ENCODE data around the gene KLHL35.
"Not testable (repeated sequence)": the region's sequence is repeated elsewhere in the genome, so short reads cannot be mapped to it uniquely, and the experiment has no call there.

The KLHL35 gene

DNA sequence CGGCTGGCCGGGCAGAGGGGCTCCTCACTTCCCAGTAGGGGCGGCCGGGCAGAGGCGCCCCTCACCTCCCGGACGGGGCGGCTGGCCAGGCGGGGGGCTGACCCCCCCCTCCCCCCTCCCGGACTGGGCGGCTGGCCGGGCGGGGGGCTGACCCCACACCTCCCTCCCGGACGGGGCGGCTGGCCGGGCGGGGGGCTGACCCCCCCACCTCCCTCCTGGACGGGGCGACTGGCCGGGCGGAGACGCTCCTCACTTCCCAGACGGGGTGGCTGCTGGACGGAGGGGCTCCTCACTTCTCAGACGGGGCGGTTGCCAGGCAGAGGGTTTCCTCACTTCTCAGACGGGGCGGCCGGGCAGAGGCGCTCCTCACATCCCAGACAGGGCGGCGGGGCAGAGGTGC lies 23.0 kb downstream of the KLHL35 start:
- ATAC-seq (replicated peaks); H3K9me3 Mint-ChIP-seq; H3K27me3 Mint-ChIP-seq; H3K27ac Mint-ChIP-seq; H3K4me3 Mint-ChIP-seq; DNase-seq: not testable (repeated sequence)
- H3K4me1 Mint-ChIP-seq = peaks cover 7 to 22% of the 10 kb centered on the region in 2 donors
- H3K36me3 Mint-ChIP-seq = peaks cover 27 to 43% of the 10 kb centered on the region in 2 donors

DNA sequence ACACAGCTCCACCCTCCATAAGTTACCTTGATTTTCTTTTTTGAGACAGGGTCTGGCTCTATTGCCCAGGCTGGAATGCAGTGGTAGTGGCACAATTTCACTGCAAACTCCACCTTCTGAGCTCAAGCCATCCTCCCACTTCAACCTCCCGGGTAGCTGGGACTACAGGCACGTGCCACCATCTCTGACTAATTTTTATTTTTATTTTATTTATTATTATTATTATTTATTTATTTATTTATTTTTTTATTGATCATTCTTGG lies 24.1 kb downstream of the KLHL35 start:
- H3K4me1 Mint-ChIP-seq = peaks cover 12 to 32% of the 10 kb centered on the region in 2 donors
- H3K9me3 Mint-ChIP-seq = no peaks in the 10 kb centered on the region
- DNase-seq = no peak
- H3K4me3 Mint-ChIP-seq = no peak overlapping the region
- no peak for ATAC-seq (replicated peaks)
- H3K36me3 Mint-ChIP-seq = peaks cover 31 to 43% of the 10 kb centered on the region in 2 donors
- no peak overlapping the region for H3K27ac Mint-ChIP-seq
- H3K27me3 Mint-ChIP-seq = no peaks in the 10 kb centered on the region

DNA sequence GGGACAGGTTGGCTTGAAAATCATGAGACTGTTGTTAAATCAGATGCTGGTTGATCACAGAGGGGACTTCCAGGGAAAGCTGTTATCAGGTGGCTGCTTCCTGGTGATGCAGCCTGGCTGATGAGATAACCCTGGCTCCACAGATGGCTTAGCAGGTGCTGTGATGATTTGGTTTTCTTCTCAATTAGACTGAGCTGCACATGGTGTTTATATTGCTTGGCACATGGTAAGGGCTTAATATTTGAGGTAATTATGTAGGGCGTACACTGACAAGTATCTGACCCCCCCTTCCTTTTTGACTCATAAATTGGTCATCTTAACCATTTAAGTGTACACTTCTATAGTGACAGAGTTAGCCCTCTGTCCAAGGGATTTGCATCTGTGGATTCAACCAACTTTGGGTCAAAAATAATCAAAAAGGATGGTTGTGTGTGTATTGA lies 26.6 kb downstream of the KLHL35 start:
- DNase-seq (no peak), ATAC-seq (replicated peaks) (peak in 1 of 2 donors; percentile 28)
- Mint-ChIP-seq H3K9me3 (no peaks in the 10 kb centered on the region), H3K4me1 (peaks cover 34 to 58% of the 10 kb centered on the region in 2 donors), H3K4me3 (no peak overlapping the region), H3K27ac (no peak overlapping the region), H3K36me3 (peaks cover 48 to 58% of the 10 kb centered on the region in 2 donors), H3K27me3 (no peaks in the 10 kb centered on the region)

DNA sequence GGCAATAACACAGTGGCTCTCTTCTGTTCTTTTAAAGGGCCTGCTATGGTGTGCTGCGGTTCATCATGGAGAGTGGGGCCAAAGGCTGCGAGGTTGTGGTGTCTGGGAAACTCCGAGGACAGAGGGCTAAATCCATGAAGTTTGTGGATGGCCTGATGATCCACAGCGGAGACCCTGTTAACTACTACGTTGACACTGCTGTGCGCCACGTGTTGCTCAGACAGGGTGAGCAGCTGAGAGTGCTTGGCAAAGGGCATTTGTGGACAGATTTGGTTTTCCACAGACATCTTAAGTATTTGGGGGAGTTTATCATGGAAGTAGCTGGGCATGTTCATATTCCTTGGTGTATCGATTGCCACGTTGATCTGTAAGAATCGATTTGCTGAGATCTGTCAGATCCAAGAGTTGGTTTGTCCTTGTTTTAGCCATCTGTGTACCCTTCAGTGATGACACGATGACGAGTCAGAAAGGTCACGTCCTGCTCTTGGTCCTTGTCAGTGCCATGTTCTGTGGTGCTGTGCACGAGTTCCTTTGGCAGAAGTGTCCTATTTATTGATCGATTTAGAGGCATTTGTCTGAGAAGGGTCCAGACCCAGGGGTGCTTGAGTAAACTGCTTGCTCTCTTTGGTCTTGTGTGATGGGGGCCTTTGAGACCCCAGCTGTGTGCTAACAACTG lies 28.9 kb downstream of the KLHL35 start:
- no peaks in the 10 kb centered on the region for H3K9me3 Mint-ChIP-seq
- DNase-seq (no peak), ATAC-seq (replicated peaks) (no peak)
- H3K4me3 Mint-ChIP-seq = peak overlapping the region in 1 of 2 donors; percentile 41
- H3K27me3 Mint-ChIP-seq = no peaks in the 10 kb centered on the region
- H3K36me3 Mint-ChIP-seq = peaks cover 63 to 80% of the 10 kb centered on the region in 2 donors
- peaks cover 39 to 75% of the 10 kb centered on the region in 2 donors for H3K4me1 Mint-ChIP-seq
- H3K27ac Mint-ChIP-seq = peak overlapping the region; percentile 49

DNA sequence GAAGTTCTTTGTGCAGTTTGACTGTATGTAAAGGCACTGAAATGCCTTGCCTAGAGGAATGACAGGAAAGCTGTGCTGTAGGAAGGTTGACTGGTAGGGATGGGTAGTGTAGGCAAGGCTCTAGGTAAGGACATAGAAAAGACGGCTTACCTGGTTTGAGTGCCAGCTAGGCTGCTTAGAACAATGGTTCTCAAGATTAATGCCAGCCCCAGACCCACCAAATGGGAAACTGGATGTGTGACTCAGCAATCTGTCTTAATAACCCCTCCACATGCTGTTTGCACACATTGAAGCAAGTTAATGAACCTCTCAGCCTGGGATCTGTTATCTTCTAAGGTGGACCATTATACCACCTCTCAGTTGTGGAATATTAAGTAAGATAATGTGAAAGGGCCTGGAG lies 30.0 kb downstream of the KLHL35 start:
- ATAC-seq (replicated peaks) (no peak), DNase-seq (no peak)
- Mint-ChIP-seq H3K27me3 (no peaks in the 10 kb centered on the region), H3K4me1 (peaks cover 39 to 75% of the 10 kb centered on the region in 2 donors), H3K36me3 (peaks cover 56 to 78% of the 10 kb centered on the region in 2 donors), H3K9me3 (no peaks in the 10 kb centered on the region), H3K27ac (peak overlapping the region; percentile 87), H3K4me3 (peak overlapping the region; percentile 69 to 99)

DNA sequence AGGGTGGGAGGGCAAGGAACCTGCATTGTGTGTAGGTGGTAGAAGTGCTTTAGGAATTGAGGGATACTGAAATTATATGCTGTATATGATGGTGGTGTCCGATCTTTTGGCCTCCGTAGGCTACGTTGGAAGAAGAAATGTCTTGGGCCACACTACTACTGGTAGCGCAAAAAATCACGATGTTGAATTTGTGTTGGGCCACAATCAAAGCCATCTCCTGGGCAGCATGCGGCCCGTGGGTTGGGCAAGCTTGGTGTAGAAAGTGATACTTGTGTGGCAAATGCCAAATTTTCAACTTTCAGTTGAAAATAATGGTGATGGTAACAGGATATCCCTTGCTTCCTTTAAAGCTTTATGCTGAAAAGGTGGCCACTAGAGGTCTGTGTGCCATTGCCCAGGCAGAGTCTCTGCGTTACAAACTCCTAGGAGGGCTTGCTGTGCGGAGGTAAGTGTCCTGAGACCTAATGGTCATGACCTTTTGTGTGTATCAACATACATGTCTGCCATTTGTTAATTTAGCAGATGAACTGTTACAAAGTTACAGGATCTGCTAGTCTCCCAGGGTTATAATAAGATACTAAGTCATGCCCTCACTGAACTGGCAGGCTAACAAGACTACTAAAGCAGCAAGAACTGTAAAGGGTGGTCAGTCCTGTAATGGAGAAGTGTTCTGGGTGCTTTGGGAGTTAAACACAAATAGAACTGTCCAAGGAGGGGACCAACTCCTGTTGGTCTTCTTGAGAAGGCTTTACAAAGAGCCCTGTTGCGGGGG lies 30.8 kb downstream of the KLHL35 start:
- Mint-ChIP-seq H3K4me1 (peaks cover 35 to 70% of the 10 kb centered on the region in 2 donors), H3K4me3 (peak overlapping the region; percentile 69 to 99), H3K27ac (peak overlapping the region; percentile 87), H3K27me3 (no peaks in the 10 kb centered on the region), H3K36me3 (peaks cover 51 to 72% of the 10 kb centered on the region in 2 donors), H3K9me3 (no peaks in the 10 kb centered on the region)
- ATAC-seq (replicated peaks) (no peak), DNase-seq (no peak)

DNA sequence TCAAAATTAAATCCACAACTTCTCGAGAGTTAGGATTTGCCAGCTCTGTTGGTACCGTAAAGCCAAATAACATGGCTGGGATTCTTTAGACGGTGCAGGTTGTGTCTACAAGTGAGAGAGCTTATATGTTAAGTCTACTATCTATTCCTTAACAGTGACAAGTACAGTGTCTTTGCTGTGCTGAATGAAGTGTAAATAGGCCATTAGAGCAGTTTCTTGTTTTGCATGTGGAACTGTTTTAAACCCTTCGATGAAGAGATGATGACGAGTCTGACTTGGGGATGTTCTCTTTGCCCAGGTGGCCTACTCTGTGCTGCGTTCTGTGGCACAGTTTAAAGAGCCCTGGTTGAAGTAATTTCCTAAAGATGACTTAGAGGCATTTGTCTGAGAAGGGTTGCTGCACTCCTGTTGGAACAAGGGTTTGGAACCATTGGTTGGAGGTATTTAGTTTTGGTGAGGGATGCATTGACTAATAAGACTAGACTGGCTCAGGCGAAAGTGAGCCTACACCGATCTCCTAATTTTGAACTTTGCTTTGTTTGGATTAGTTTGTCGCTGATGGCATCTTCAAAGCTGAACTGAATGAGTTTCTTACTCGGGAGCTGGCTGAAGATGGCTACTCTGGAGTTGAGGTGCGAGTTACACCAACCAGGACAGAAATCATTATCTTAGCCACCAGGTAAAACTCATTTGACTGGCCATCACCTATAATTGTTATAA lies 32.7 kb downstream of the KLHL35 start:
- H3K4me1 Mint-ChIP-seq = peaks cover 32 to 57% of the 10 kb centered on the region in 2 donors
- peak overlapping the region; percentile 98 for H3K27ac Mint-ChIP-seq
- ATAC-seq (replicated peaks) (peak; percentile 19 to 29), DNase-seq (no peak)
- H3K36me3 Mint-ChIP-seq = peaks cover 45 to 59% of the 10 kb centered on the region in 2 donors
- H3K27me3 Mint-ChIP-seq = peaks cover 0 to 5% of the 10 kb centered on the region in 2 donors
- H3K4me3 Mint-ChIP-seq = peak overlapping the region; percentile 97 to 99
- no peaks in the 10 kb centered on the region for H3K9me3 Mint-ChIP-seq

DNA sequence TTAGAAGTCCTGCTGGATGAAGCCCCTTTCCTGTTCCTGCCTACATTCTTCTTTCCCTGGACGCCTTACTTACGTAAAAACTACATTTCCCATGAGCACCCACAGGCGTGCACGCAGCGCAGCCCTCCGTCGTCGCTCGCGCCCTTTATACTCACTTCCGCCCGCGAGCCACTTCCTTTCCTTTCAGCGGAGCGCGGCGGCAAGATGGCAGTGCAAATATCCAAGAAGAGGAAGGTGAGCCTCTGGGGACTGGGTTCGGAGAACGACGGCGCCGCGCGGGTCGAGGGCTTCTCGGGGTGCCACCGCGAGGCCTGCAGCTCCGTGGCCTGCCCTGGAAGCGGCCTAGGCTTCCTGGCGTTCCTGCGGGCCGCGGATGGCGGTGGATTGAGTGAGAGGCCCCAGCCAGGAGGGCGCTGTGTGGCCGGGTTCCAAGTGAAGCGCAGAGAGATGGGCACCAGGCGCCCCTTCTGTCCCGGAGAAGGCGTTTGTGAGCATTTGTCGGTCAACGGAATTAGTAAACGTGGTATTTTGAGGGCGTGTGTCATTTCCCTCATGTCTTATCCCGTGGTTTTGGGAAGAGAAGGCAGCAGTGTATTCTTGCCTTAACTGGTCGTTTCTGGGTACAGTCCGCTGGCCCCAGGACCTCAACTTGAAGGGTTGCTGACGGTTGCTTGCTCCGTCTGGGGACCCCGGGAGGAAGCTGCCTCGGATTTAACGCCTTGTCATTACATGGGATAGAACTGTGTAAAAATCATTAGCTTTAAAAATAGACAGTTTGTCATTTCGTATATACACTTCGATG lies 33.5 kb downstream of the KLHL35 start, which contains the start of gene RPS3:
TSS of gene RPS3 (plus strand) at position 175 of the 802 bp plus-strand sequence. CDS start at position 205, 30 bp downstream.
- ATAC-seq (replicated peaks) (peak; percentile 96 to 97), DNase-seq (peak; percentile 85)
- Mint-ChIP-seq H3K9me3 (no peaks in the 10 kb centered on the region), H3K36me3 (peaks cover 45 to 54% of the 10 kb centered on the region in 2 donors), H3K4me3 (peak within 1 kb of the TSS; percentile 97 to 99), H3K27ac (peak within 1 kb of the TSS; percentile 98), H3K4me1 (peaks cover 32 to 50% of the 10 kb centered on the region in 2 donors), H3K27me3 (peaks cover 0 to 5% of the 10 kb centered on the region in 2 donors)

DNA sequence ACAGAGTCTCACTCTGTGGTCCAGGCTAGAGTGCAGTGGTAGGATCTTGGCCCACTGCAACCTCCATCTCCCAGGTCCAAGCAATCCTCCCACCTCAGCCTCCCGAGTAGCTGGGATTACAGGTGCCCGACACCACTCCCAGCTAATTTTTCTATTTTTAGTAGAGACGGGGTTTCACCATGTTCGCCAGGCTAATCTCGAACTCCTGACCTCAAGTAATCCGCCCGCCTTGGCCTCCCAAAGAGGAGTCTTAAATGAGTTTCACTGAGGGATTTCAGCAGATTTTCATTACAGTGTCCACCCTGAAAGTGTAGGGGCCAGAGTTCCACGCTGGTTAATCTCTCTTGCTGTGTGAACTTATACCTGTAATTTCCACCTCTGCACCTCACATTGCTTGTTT lies 34.1 kb downstream of the KLHL35 start:
- peaks cover 38 to 48% of the 10 kb centered on the region in 2 donors for H3K36me3 Mint-ChIP-seq
- peaks cover 0 to 5% of the 10 kb centered on the region in 2 donors for H3K27me3 Mint-ChIP-seq
- H3K4me3 Mint-ChIP-seq = peak overlapping the region in 1 of 2 donors; percentile 97
- peak overlapping the region; percentile 98 for H3K27ac Mint-ChIP-seq
- H3K9me3 Mint-ChIP-seq = no peaks in the 10 kb centered on the region
- H3K4me1 Mint-ChIP-seq = peaks cover 27 to 44% of the 10 kb centered on the region in 2 donors
- ATAC-seq (replicated peaks) = peak; percentile 10 to 19
- no peak for DNase-seq

DNA sequence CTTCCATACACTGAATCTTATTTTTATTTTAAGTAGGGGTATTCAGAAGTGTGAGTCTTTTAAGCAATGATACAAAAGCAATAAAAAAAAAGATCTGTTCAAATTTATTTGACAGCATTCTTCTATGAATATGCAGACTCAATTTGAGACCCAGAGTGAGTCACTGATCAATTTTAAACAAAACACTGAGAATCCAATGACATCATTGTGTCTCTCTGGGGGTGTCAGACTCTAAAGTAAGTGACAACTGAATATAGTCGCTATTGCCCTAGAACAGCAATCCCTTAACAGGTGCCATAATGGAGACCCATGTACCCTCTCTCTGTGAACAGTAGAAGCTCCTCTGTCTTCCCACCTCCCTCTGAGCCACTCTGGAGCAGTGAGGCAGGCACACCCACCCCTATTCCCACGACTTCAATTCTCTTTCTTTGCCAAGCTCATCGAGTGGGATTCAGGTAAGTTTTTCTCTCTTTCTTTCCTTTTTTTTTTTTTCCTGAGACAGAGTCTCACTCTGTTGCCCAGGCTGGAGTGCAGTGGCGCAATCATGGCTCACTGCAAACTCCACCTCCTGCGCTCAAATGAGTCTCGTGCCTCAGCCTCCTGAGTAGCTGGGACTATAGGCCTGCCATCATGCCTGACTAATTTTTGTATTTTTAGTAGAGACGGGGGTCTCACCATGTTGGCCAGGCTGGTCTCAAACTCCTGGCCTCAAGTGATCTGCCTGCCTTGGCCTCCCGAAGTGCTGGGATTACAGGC lies 38.7 kb downstream of the KLHL35 start:
- H3K27ac Mint-ChIP-seq = peak overlapping the region; percentile 7
- DNase-seq = no peak
- no peak overlapping the region for H3K4me3 Mint-ChIP-seq
- no peaks in the 10 kb centered on the region for H3K9me3 Mint-ChIP-seq
- peaks cover 4 to 9% of the 10 kb centered on the region in 2 donors for H3K27me3 Mint-ChIP-seq
- no peak for ATAC-seq (replicated peaks)
- peaks cover under 1 to 1% of the 10 kb centered on the region in 2 donors for H3K36me3 Mint-ChIP-seq
- peaks cover 2 to 3% of the 10 kb centered on the region in 2 donors for H3K4me1 Mint-ChIP-seq

DNA sequence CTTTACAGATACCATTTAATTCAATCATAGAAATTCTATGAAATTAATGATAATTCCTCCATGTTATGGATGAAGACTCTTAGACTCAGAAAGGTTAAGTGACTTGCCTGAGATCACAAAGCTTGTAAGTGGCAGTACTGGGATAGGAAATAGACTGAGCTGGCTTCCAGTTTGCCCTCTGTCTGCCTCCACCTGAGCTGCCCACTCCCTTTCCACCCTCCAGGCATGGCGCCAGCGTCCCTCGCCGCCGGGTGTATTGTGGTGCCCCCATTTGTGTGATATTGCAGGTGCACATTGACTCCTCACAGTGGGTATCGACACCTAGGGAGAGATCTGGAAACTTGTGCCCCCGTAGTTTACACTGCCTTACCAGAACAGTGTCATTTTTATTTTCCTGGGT lies 43.1 kb downstream of the KLHL35 start:
- DNase-seq (no peak), ATAC-seq (replicated peaks) (no peak)
- Mint-ChIP-seq H3K27ac (no peak overlapping the region), H3K9me3 (no peaks in the 10 kb centered on the region), H3K36me3 (no peaks in the 10 kb centered on the region), H3K4me1 (no peaks in the 10 kb centered on the region), H3K27me3 (peaks cover 14 to 15% of the 10 kb centered on the region in 2 donors), H3K4me3 (no peak overlapping the region)

DNA sequence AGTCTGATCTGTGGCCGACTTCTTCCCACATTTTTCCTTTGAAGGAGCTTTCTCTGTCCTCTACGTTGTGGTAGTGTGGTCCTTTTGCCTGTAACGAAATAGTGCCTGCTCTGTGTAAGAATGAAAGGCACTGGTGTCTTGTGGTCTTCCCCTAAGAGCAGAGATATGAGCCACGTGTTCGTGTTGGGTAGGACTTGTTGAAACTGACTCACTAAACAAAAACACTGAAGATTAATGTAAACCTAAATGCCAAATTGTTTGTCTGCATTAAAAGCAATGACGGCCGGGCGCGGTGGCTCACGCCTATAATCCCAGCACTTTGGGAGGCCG lies 43.8 kb downstream of the KLHL35 start:
- H3K27me3 Mint-ChIP-seq = peaks cover 18 to 20% of the 10 kb centered on the region in 2 donors
- no peak for ATAC-seq (replicated peaks)

More for the DNA sequence above, 43.8 kb downstream of the KLHL35 start:
- no peak for DNase-seq
- no peak overlapping the region for H3K4me3 Mint-ChIP-seq
- no peaks in the 10 kb centered on the region for H3K9me3 Mint-ChIP-seq
- H3K36me3 Mint-ChIP-seq = no peaks in the 10 kb centered on the region
- peaks cover 2 to 4% of the 10 kb centered on the region in 2 donors for H3K4me1 Mint-ChIP-seq
- H3K27ac Mint-ChIP-seq = no peak overlapping the region

Data from stimulated activated naive B cell treated with anti-CD40 and anti-IgM and Interleukin-4, amounts not matched to agents 10 μg/mL and 1 μg/mL and 100 μg/mL, for 72 hours (primary cell).